ENCODE results near the gene ADAMTS16. TPM values are rescaled to one million over a fixed set of nuclear protein-coding genes. Genes with fewer than 3 reads are reported as not detected.

ADAMTS16 gene
- total RNA-seq, 3 donors from 2014 or later (not counting 1 experiment from before 2014, with no cell fraction given) = not detected

DNA sequence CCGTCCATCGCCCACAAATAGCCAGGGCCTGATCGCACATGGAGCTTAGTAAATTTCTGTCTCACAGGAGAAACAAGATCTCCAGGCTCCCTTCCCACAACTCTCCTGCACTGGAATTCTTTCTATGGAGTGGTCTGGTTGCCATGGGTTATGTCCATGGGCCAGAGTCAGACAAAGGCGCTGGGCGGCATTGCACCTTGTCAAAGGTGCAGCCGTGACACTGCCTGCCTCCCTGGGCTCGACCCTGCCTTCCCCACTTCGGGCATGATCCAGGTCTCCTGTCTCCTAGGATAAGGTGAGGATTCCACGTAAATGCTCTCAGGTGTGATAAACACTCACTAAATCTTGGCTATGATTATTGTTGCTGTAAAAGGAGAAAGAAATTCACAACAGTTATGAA is 130.0 kb downstream of the ADAMTS16 start:
- no peak for ATAC-seq
- no peaks in the 10 kb centered on the region for H3K4me1 Mint-ChIP-seq
- 88% methylated on average over 8 of the region's 9 CpGs for WGBS (ENCODE audit: insufficient coverage)
- no peak overlapping the region for H3K4me3 Mint-ChIP-seq
- DNase-seq = no peak
- Histone ChIP-seq H3K4me1 (ENCODE audit: control insufficient read depth, insufficient read depth, low read length) (no peaks in the 10 kb centered on the region), H3K27me3 (ENCODE audit: control insufficient read depth, insufficient read depth, low read length) (no peaks in the 10 kb centered on the region), H3K9me3 (ENCODE audit: control insufficient read depth, insufficient read depth, low read length) (peaks cover 3% of the 10 kb centered on the region), H3K36me3 (ENCODE audit: control insufficient read depth, insufficient read depth, low read length) (no peaks in the 10 kb centered on the region), H3K4me3 (ENCODE audit: low read length) (no peak overlapping the region), H3K27ac (ENCODE audit: low read length) (no peak overlapping the region)
- TF ChIP-seq, protein P1, sequence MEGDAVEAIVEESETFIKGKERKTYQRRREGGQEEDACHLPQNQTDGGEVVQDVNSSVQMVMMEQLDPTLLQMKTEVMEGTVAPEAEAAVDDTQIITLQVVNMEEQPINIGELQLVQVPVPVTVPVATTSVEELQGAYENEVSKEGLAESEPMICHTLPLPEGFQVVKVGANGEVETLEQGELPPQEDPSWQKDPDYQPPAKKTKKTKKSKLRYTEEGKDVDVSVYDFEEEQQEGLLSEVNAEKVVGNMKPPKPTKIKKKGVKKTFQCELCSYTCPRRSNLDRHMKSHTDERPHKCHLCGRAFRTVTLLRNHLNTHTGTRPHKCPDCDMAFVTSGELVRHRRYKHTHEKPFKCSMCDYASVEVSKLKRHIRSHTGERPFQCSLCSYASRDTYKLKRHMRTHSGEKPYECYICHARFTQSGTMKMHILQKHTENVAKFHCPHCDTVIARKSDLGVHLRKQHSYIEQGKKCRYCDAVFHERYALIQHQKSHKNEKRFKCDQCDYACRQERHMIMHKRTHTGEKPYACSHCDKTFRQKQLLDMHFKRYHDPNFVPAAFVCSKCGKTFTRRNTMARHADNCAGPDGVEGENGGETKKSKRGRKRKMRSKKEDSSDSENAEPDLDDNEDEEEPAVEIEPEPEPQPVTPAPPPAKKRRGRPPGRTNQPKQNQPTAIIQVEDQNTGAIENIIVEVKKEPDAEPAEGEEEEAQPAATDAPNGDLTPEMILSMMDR (IDR thresholded peaks at IDR 0.05) = no peak
- intact Hi-C loops (cut with micrococcal nuclease) = no loop called here
- no peak overlapping the region for H3K27ac Mint-ChIP-seq
- no peaks in the 10 kb centered on the region for H3K36me3 Mint-ChIP-seq
- no peaks in the 10 kb centered on the region for H3K27me3 Mint-ChIP-seq (ENCODE audit: low read depth in 2 of 2)
- H3K9me3 Mint-ChIP-seq = peaks cover 0 to under 1% of the 10 kb centered on the region in 2 donors

DNA sequence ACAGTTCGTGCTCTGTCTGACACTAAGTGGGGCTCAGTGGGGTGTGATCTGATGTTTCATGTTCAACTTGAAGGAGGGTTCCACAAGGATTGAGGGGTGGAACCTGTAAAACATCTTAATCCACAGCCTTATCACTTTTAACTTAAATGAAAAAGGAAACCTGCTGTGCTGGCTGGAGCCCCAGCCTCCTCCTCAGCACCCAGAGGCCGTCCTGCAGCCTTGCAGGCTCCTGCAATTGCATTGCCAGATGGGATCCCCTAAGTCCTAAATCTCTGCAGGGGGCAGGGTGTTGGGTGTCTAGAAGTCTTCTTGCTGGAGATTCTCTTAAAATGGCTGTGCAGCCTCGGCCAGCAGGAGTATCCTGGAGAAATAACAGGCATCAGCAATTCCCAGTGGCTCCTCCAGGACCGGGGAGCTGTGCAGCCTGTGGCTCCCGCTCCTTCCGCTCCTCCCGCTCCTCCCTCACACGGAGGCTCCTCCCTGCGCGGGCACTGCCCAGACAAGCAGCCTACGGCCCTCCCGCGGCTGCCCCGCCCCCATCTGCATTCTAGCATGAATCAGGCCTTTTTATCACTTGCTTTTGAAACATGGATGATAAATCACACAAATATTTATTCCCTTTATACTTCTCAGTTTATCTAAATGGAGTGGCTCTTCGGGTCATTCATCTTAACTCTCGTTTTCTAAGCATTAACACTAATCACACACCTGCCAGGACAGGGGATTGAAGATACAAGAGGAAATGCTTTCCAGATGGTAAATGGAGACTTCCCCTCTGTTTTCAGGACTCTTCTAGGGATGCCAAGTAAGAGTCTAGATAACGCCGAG is 131.0 kb downstream of the ADAMTS16 start:
- peaks cover 0 to 1% of the 10 kb centered on the region in 2 donors for H3K9me3 Mint-ChIP-seq
- H3K27me3 Mint-ChIP-seq (ENCODE audit: low read depth in 2 of 2) = no peaks in the 10 kb centered on the region
- DNase-seq = no peak
- no peak overlapping the region for H3K4me3 Mint-ChIP-seq
- TF ChIP-seq, protein P1 (IDR thresholded peaks at IDR 0.05) = no peak
- H3K4me1 Mint-ChIP-seq = no peaks in the 10 kb centered on the region
- Histone ChIP-seq H3K9me3 (ENCODE audit: control insufficient read depth, insufficient read depth, low read length) (peaks cover 3% of the 10 kb centered on the region), H3K36me3 (ENCODE audit: control insufficient read depth, insufficient read depth, low read length) (no peaks in the 10 kb centered on the region), H3K4me1 (ENCODE audit: control insufficient read depth, insufficient read depth, low read length) (no peaks in the 10 kb centered on the region), H3K4me3 (ENCODE audit: low read length) (no peak overlapping the region), H3K27ac (ENCODE audit: low read length) (no peak overlapping the region), H3K27me3 (ENCODE audit: control insufficient read depth, insufficient read depth, low read length) (no peaks in the 10 kb centered on the region)
- no peaks in the 10 kb centered on the region for H3K36me3 Mint-ChIP-seq
- 76% methylated on average over 18 of the region's 18 CpGs for WGBS (ENCODE audit: insufficient coverage)
- no peak for ATAC-seq
- H3K27ac Mint-ChIP-seq = no peak overlapping the region
- intact Hi-C loops (cut with micrococcal nuclease) = no loop called here

DNA sequence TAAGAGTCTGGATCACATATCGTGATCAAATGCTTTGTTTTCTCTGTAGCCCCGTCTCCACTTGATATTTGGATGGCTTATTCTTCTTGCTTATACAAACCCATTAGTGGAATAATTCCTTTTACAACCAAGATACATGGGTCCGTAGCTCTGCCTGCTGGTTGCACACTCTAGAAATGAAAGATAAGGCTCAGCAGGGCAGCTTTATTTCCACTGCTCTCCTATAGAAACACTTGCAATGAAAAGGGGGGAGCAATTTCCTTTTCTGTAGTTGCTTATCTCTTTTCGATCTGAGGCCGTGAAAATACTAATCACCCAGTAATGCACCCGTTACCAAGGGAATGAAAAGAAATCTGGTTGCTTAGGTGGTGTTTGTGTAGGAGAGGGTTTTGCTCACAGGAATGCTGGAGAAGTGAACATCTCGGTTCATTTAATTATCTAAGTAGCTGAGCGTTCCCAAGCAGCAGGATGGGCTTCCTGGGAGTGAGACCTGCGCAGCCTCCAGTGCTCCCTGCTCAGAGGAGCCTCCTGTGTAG is 131.7 kb downstream of the ADAMTS16 start:
- no peaks in the 10 kb centered on the region for H3K27me3 Mint-ChIP-seq (ENCODE audit: low read depth in 2 of 2)
- Histone ChIP-seq H3K9me3 (ENCODE audit: control insufficient read depth, insufficient read depth, low read length) (peaks cover 3% of the 10 kb centered on the region), H3K27ac (ENCODE audit: low read length) (no peak overlapping the region), H3K4me3 (ENCODE audit: low read length) (no peak overlapping the region), H3K27me3 (ENCODE audit: control insufficient read depth, insufficient read depth, low read length) (no peaks in the 10 kb centered on the region), H3K4me1 (ENCODE audit: control insufficient read depth, insufficient read depth, low read length) (no peaks in the 10 kb centered on the region), H3K36me3 (ENCODE audit: control insufficient read depth, insufficient read depth, low read length) (no peaks in the 10 kb centered on the region)
- TF ChIP-seq, protein P1 (IDR thresholded peaks at IDR 0.05) = no peak
- WGBS (ENCODE audit: insufficient coverage) = 66% methylated on average over 9 of the region's 9 CpGs
- intact Hi-C loops (cut with micrococcal nuclease) = no loop called here
- no peak for DNase-seq
- no peak overlapping the region for H3K4me3 Mint-ChIP-seq
- peaks cover 0 to 2% of the 10 kb centered on the region in 2 donors for H3K9me3 Mint-ChIP-seq
- H3K4me1 Mint-ChIP-seq = no peaks in the 10 kb centered on the region
- no peaks in the 10 kb centered on the region for H3K36me3 Mint-ChIP-seq
- no peak for ATAC-seq
- no peak overlapping the region for H3K27ac Mint-ChIP-seq

Measured in natural killer cell (primary cell).